K562 (cell line): ENCODE data around the gene FBXO44. TPM values are rescaled to one million over a fixed set of nuclear protein-coding genes. Genes with fewer than 3 reads are reported as not detected.

Source experiments
- ATF7 ChIP-seq: fragments of 450-650 bp; IDR thresholded peaks from 2 replicates; pipeline ENCODE4 v1.7.1; 2014; ENCODE audit warnings: mild to moderate bottlenecking, moderate library complexity
- CHD2 ChIP-seq: IDR thresholded peaks from 2 replicates; pipeline ENCODE4 v1.6.1; 2011; ENCODE audit warnings: low read depth, low read length
- CTBP1 ChIP-seq: fragments of 450-650 bp; IDR thresholded peaks from 2 replicates; pipeline ENCODE4 v1.6.1; 2016; ENCODE audit warnings: borderline replicate concordance
- E2F3 ChIP-seq: fragments of 250-450 bp; sonication (Bioruptor Pico); IDR thresholded peaks from 2 replicates; pipeline ENCODE4 v1.4.0; 2020; ENCODE audit warnings: mild to moderate bottlenecking
- EP400 ChIP-seq: fragments of 450-650 bp; IDR thresholded peaks from 2 replicates; pipeline ENCODE4 v1.6.1; 2017; ENCODE audit warnings: antibody characterized with exemption, mild to moderate bottlenecking, moderate library complexity
- GTF2F1 ChIP-seq: IDR thresholded peaks from 2 replicates; pipeline ENCODE4 v1.6.1; 2011; ENCODE audit warnings: low read depth, low read length, improper control_type of control experiment
- HDAC1 ChIP-seq, 2 experiments: fragments of 450-650 bp; IDR thresholded peaks; 2 replicates each; pipeline ENCODE4 v1.6.1; 2016 to 2017; ENCODE audit warnings: inconsistent platforms in 1 of 2, mild to moderate bottlenecking in 1 of 2, moderate library complexity in 1 of 2
- KDM5B ChIP-seq: fragments of 200-600 bp; sonication (generic); IDR thresholded peaks from 2 replicates; pipeline ENCODE4 v1.6.1; 2012; ENCODE audit warnings: low read depth, mild to moderate bottlenecking, moderate library complexity, low read length, control low read depth, inconsistent platforms; ENCODE audit not compliant: insufficient replicate concordance
- LEF1 ChIP-seq: fragments of 450-650 bp; IDR thresholded peaks from 2 replicates; pipeline ENCODE4 v1.6.1; 2016; ENCODE audit warnings: mild to moderate bottlenecking
- MYC ChIP-seq, 2 experiments: fragments of 250-450 bp in 1 of 2; sonication (Bioruptor Pico) in 1 of 2; IDR thresholded peaks; 2 replicates each; pipeline versions ENCODE4 v1.5.1 to v1.6.1; 2012 to 2021; ENCODE audit warnings: low read depth in 2 of 2, borderline replicate concordance in 1 of 2, improper control_type of control experiment in 1 of 2, low read length in 1 of 2, mild to moderate bottlenecking in 1 of 2, moderate library complexity in 1 of 2
- NR2C1 ChIP-seq, 2 experiments: fragments of 450-650 bp; IDR thresholded peaks; 2 replicates each; pipeline ENCODE4 v1.6.1; 2017; ENCODE audit warnings: mild to moderate bottlenecking in 2 of 2, antibody characterized with exemption in 1 of 2, inconsistent platforms in 1 of 2, missing compliant biosample characterization in 1 of 2, missing genetic modification characterization in 1 of 2
- PTRF ChIP-seq: fragments of 450-650 bp; IDR thresholded peaks from 2 replicates; pipeline ENCODE4 v1.6.1; 2016; ENCODE audit warnings: mild to moderate bottlenecking, missing genetic modification characterization, missing compliant biosample characterization
- RBBP5 ChIP-seq: fragments of 200-600 bp; sonication (generic); IDR thresholded peaks from 2 replicates; pipeline ENCODE4 v1.6.1; 2012; ENCODE audit warnings: borderline replicate concordance, mild to moderate bottlenecking, low read length, control low read depth, inconsistent platforms; ENCODE audit not compliant: insufficient read depth, poor library complexity, severe bottlenecking
- RBM34 ChIP-seq: fragments of 200-400 bp; formaldehyde crosslinking; IDR thresholded peaks from 2 replicates; pipeline ENCODE4 v1.6.1; 2018; ENCODE audit warnings: low read length, borderline replicate concordance; ENCODE audit not compliant: insufficient read depth
- SETDB1 ChIP-seq: IDR thresholded peaks from one replicate; pipeline ENCODE4 v1.6.1; 2012; ENCODE audit warnings: low read length, control low read depth, inconsistent platforms
- TAF7 ChIP-seq: fragments of 450-650 bp; IDR thresholded peaks from 2 replicates; pipeline ENCODE4 v1.6.1; 2016; ENCODE audit warnings: missing genetic modification characterization, missing compliant biosample characterization
- ZFP30 ChIP-seq: fragments of 250-450 bp; sonication (Bioruptor Pico); IDR thresholded peaks from 2 replicates; pipeline ENCODE4 v1.8.0; 2022; ENCODE audit warnings: moderate library complexity, mild to moderate bottlenecking, inconsistent platforms, borderline replicate concordance
- ZNF197 ChIP-seq: fragments of 200-800 bp; sonication (Bioruptor generic); IDR thresholded peaks from 2 replicates; pipeline ENCODE4 v1.6.1; 2016; ENCODE audit warnings: low read depth, missing genetic modification characterization, missing compliant biosample characterization
- ZNF274 ChIP-seq: IDR thresholded peaks from 2 replicates; pipeline ENCODE4 v1.6.1; 2011; ENCODE audit warnings: low read depth, mild to moderate bottlenecking, low read length, moderate library complexity, borderline replicate concordance
- polyA plus RNA-seq, 8 experiments: library from polyadenylated mRNA; depleted of rRNA in 4 of 8; stranded (reverse) in 5 of 8; unstranded in 3 of 8; fragments of >200 nt; fragmentation: Nextera tagmentation in 2 of 8; fragmentation: Illumina TruSeq in 1 of 8; extraction: Ambion mirVana in 2 of 8; extraction: Trizol in 1 of 8; gene quantifications; 2 replicates each; pipeline versions ENCODE4 v1.2.1 to v1.2.3, GENCODE V29; 2011 to 2014; ENCODE audit warnings: inconsistent platforms in 1 of 8, missing spikeins in 1 of 8
- total RNA-seq, 7 experiments: library from RNA; depleted of rRNA in 6 of 7; stranded (reverse); fragments of >200 nt in 6 of 7; fragmentation: Illumina TruSeq in 2 of 7; extraction: Trizol in 2 of 7; gene quantifications; 2 replicates each; pipeline versions ENCODE4 v1.2.1 to v1.2.3, GENCODE V29; 2011 to 2021; ENCODE audit warnings: low replicate concordance in 1 of 7
- TF ChIP-seq, protein P1 (sequence below): fragments of 450-650 bp; IDR thresholded peaks from 2 replicates; pipeline ENCODE4 v1.6.1; 2016; ENCODE audit warnings: mild to moderate bottlenecking
- TF ChIP-seq, protein P2 (sequence below): fragments of 200-800 bp; sonication (Bioruptor generic); IDR thresholded peaks from 2 replicates; pipeline ENCODE4 v1.6.1; 2017; ENCODE audit warnings: missing genetic modification characterization, missing compliant biosample characterization
- TF ChIP-seq, protein P3 (sequence below): sonication (generic); formaldehyde crosslinking; IDR thresholded peaks from 2 replicates; pipeline ENCODE4 v1.8.1; 2023; ENCODE audit warnings: mild to moderate bottlenecking, missing genetic modification reagents

FBXO44 gene
- total and polyA plus RNA-seq, 9 of the 15 experiments (the other 6 are each of a cell fraction or from before 2014, with no cell fraction given), result 0.69 to 20.9 (median 6.7) TPM

DNA sequence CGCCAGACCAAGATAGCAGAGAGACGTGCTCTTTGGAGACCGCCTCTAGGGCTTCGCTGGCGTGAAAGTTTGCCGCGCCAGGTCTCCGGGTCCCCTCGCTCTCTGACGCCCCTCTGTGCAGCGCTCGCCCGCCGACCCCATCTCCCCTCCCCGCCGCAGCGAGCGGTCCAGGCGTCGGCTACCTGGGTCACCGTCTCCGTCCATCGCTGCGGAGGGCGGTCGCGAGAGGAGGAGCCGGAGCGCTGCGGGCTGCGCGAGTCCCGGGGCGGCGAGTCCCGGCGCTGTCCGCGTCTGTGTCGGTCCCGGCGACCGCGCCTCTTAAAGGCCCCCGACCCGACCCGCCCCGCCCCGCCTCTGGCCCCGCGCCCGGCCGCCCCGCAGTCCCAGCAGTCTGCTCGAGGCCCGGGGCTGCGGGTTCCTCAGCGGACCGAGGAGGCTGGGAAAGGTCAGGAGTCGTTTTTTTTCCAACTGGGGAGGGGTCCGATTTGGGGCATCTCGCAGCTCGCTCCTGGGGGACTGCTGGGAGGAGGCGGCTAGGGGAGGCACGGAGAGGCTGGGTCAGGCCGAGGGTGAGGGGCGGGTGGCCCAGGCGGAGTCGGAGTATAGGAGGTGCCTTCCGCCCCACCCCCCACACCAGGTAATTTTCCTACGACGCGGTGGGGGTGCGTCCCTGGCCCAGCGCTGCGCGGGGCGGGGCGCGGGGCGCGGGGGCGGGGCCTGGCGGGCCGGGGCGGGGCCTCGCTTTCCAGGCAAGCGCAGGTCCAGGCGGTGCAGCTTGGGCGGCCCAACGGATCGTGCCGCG lies at the start of gene FBXO44, which contains the start of gene FBXO2 (continued):
- TF ChIP-seq, protein P1, sequence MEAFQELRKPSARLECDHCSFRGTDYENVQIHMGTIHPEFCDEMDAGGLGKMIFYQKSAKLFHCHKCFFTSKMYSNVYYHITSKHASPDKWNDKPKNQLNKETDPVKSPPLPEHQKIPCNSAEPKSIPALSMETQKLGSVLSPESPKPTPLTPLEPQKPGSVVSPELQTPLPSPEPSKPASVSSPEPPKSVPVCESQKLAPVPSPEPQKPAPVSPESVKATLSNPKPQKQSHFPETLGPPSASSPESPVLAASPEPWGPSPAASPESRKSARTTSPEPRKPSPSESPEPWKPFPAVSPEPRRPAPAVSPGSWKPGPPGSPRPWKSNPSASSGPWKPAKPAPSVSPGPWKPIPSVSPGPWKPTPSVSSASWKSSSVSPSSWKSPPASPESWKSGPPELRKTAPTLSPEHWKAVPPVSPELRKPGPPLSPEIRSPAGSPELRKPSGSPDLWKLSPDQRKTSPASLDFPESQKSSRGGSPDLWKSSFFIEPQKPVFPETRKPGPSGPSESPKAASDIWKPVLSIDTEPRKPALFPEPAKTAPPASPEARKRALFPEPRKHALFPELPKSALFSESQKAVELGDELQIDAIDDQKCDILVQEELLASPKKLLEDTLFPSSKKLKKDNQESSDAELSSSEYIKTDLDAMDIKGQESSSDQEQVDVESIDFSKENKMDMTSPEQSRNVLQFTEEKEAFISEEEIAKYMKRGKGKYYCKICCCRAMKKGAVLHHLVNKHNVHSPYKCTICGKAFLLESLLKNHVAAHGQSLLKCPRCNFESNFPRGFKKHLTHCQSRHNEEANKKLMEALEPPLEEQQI, result no peak
- TF ChIP-seq, protein P2, sequence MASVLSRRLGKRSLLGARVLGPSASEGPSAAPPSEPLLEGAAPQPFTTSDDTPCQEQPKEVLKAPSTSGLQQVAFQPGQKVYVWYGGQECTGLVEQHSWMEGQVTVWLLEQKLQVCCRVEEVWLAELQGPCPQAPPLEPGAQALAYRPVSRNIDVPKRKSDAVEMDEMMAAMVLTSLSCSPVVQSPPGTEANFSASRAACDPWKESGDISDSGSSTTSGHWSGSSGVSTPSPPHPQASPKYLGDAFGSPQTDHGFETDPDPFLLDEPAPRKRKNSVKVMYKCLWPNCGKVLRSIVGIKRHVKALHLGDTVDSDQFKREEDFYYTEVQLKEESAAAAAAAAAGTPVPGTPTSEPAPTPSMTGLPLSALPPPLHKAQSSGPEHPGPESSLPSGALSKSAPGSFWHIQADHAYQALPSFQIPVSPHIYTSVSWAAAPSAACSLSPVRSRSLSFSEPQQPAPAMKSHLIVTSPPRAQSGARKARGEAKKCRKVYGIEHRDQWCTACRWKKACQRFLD (CRISPR knock-in tag), result no peak
- TF ChIP-seq KDM5B (no peak), EP400 (no peak), ZNF197 (CRISPR knock-in tag) (no peak), GTF2F1 (no peak), ZNF274 (no peak), SETDB1 (no peak), MYC (IDR thresholded peaks at IDR 0.05; ENCODE audit: low read depth, low read length) (no peak), MYC (CRISPR knock-in tag; IDR thresholded peaks at IDR 0.05; ENCODE audit: borderline replicate concordance, low read depth) (no peak), RBBP5 (peak; percentile 34), ZFP30 (CRISPR knock-in tag) (no peak), TAF7 (tag) (no peak), CHD2 (no peak), CTBP1 (peak; percentile 48; the same call in 1 of the 2 replicates), ATF7 (no peak), RBM34 (no peak), NR2C1 (IDR thresholded peaks at IDR 0.05) (no peak), NR2C1 (tag; IDR thresholded peaks at IDR 0.05) (no peak), E2F3 (CRISPR knock-in tag) (no peak), PTRF (tag) (no peak), LEF1 (no peak), HDAC1 (IDR thresholded peaks at IDR 0.05) (no peak)
- TF ChIP-seq, protein P3, sequence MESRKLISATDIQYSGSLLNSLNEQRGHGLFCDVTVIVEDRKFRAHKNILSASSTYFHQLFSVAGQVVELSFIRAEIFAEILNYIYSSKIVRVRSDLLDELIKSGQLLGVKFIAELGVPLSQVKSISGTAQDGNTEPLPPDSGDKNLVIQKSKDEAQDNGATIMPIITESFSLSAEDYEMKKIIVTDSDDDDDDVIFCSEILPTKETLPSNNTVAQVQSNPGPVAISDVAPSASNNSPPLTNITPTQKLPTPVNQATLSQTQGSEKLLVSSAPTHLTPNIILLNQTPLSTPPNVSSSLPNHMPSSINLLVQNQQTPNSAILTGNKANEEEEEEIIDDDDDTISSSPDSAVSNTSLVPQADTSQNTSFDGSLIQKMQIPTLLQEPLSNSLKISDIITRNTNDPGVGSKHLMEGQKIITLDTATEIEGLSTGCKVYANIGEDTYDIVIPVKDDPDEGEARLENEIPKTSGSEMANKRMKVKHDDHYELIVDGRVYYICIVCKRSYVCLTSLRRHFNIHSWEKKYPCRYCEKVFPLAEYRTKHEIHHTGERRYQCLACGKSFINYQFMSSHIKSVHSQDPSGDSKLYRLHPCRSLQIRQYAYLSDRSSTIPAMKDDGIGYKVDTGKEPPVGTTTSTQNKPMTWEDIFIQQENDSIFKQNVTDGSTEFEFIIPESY, result peak; percentile 87
